Measurements from ENCODE around the gene NANS. TPM values are rescaled to one million over a fixed set of nuclear protein-coding genes. Genes with fewer than 3 reads are reported as not detected.

NANS gene
- total RNA-seq, 1 donor from 2014 or later, result 22.9 TPM

- Mint-ChIP-seq H3K4me3 (ENCODE audit: unreplicated experiment) (no peak overlapping the region), H3K36me3 (ENCODE audit: unreplicated experiment) (peaks cover 8% of the 10 kb centered on the region), H3K9me3 (ENCODE audit: unreplicated experiment) (peaks cover 1% of the 10 kb centered on the region), H3K4me1 (ENCODE audit: low read depth, unreplicated experiment) (no peaks in the 10 kb centered on the region), H3K27ac (ENCODE audit: unreplicated experiment) (no peak overlapping the region), H3K27me3 (ENCODE audit: unreplicated experiment) (peaks cover 2% of the 10 kb centered on the region)
- no peak for DNase-seq
- TF ChIP-seq, protein P1, sequence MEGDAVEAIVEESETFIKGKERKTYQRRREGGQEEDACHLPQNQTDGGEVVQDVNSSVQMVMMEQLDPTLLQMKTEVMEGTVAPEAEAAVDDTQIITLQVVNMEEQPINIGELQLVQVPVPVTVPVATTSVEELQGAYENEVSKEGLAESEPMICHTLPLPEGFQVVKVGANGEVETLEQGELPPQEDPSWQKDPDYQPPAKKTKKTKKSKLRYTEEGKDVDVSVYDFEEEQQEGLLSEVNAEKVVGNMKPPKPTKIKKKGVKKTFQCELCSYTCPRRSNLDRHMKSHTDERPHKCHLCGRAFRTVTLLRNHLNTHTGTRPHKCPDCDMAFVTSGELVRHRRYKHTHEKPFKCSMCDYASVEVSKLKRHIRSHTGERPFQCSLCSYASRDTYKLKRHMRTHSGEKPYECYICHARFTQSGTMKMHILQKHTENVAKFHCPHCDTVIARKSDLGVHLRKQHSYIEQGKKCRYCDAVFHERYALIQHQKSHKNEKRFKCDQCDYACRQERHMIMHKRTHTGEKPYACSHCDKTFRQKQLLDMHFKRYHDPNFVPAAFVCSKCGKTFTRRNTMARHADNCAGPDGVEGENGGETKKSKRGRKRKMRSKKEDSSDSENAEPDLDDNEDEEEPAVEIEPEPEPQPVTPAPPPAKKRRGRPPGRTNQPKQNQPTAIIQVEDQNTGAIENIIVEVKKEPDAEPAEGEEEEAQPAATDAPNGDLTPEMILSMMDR (IDR thresholded peaks at IDR 0.05; ENCODE audit: partially characterized antibody, unreplicated experiment), result no peak
Measured at GRCh38 chr9:98009936-98010335, 46.6 kb upstream of the NANS start.

DNA sequence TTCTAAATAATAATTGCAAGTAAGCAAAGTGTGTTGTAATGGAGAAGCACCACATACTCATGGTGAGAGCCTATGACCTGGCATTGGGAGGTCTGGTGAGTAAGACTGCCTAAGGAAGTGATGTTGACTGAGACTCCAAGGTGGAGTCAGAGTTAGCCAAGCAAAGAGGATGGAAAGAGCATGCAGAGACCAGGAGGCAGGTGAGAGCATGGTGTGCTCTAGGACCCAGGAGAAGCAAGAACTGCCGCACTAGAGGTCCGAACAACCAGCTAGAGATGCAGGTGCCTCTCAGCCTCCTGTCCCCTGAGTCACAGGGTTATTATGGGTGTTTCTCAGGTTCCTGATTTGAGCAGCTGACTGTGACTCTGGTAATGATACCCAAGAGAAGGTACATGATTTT lies 46.1 kb upstream of the NANS start:
- Mint-ChIP-seq H3K27me3 (ENCODE audit: unreplicated experiment) (peaks cover 2% of the 10 kb centered on the region), H3K36me3 (ENCODE audit: unreplicated experiment) (peaks cover 8% of the 10 kb centered on the region), H3K4me1 (ENCODE audit: low read depth, unreplicated experiment) (no peaks in the 10 kb centered on the region), H3K9me3 (ENCODE audit: unreplicated experiment) (peaks cover 1% of the 10 kb centered on the region), H3K4me3 (ENCODE audit: unreplicated experiment) (no peak overlapping the region), H3K27ac (ENCODE audit: unreplicated experiment) (no peak overlapping the region)
- TF ChIP-seq, protein P1 (IDR thresholded peaks at IDR 0.05; ENCODE audit: partially characterized antibody, unreplicated experiment), result no peak
- no peak for DNase-seq

- no peak overlapping the region for H3K4me3 Mint-ChIP-seq (ENCODE audit: unreplicated experiment)
Measured at GRCh38 chr9:98011122-98011521, 45.4 kb upstream of the NANS start.

DNA sequence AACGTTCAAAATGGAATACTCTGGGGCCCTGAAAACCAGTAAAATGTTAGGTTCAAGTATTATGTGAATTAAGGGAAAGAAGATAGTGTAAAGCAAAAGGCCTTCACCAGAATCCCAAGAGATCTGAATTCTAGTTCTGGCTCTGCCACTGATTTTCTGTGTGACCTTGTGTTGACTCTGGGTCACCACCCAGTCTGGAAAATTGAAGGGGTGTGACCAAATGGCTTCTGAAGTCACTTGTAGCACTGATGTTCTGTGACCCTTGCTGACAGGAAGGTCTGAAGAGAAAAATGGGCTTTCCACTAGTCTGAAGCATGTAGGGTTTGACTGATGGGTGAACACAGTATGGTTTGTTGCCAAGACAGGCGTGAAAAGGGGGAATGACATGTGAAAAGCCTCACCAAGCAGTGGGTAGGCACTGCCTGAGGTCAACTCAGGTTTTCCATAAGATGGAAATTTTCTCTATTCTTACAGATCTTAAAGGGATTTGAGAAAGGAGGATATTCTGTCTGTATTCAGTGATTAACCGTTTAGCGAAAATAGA lies 40.3 kb upstream of the NANS start:
- Mint-ChIP-seq H3K27ac (ENCODE audit: unreplicated experiment) (no peak overlapping the region), H3K27me3 (ENCODE audit: unreplicated experiment) (peaks cover 2% of the 10 kb centered on the region), H3K4me1 (ENCODE audit: low read depth, unreplicated experiment) (no peaks in the 10 kb centered on the region), H3K36me3 (ENCODE audit: unreplicated experiment) (no peaks in the 10 kb centered on the region), H3K9me3 (ENCODE audit: unreplicated experiment) (peaks cover 2% of the 10 kb centered on the region), H3K4me3 (ENCODE audit: unreplicated experiment) (no peak overlapping the region)
- TF ChIP-seq, protein P1 (IDR thresholded peaks at IDR 0.05; ENCODE audit: partially characterized antibody, unreplicated experiment), result no peak
- DNase-seq, result no peak

More at GRCh38 chr9:98011122-98011521, 45.4 kb upstream of the NANS start:
- Mint-ChIP-seq H3K27ac (ENCODE audit: unreplicated experiment) (no peak overlapping the region), H3K9me3 (ENCODE audit: unreplicated experiment) (no peaks in the 10 kb centered on the region), H3K4me1 (ENCODE audit: low read depth, unreplicated experiment) (no peaks in the 10 kb centered on the region), H3K36me3 (ENCODE audit: unreplicated experiment) (peaks cover 4% of the 10 kb centered on the region), H3K27me3 (ENCODE audit: unreplicated experiment) (peaks cover 2% of the 10 kb centered on the region)
- no peak for DNase-seq
- TF ChIP-seq, protein P1 (IDR thresholded peaks at IDR 0.05; ENCODE audit: partially characterized antibody, unreplicated experiment), result no peak

GRCh38 chr9:98017306-98017705 lies 39.2 kb upstream of the NANS start:
- peaks cover 2% of the 10 kb centered on the region for H3K27me3 Mint-ChIP-seq (ENCODE audit: unreplicated experiment)
- H3K27ac Mint-ChIP-seq (ENCODE audit: unreplicated experiment), result no peak overlapping the region
- H3K9me3 Mint-ChIP-seq (ENCODE audit: unreplicated experiment), result peaks cover 2% of the 10 kb centered on the region
- H3K36me3 Mint-ChIP-seq (ENCODE audit: unreplicated experiment), result no peaks in the 10 kb centered on the region
- H3K4me3 Mint-ChIP-seq (ENCODE audit: unreplicated experiment), result no peak overlapping the region
- no peaks in the 10 kb centered on the region for H3K4me1 Mint-ChIP-seq (ENCODE audit: low read depth, unreplicated experiment)
- DNase-seq, result no peak
- TF ChIP-seq, protein P1 (IDR thresholded peaks at IDR 0.05; ENCODE audit: partially characterized antibody, unreplicated experiment), result no peak
